GM19099 (cell line): ENCODE data around the gene FRMD1.

ENCODE experiments used
- POLR2A ChIP-seq: IDR thresholded peaks from 3 replicates; pipeline ENCODE4 v1.6.1; 2011; ENCODE audit warnings: low read depth; ENCODE audit not compliant: insufficient read length; ENCODE audit errors: extremely low read depth

FRMD1 gene

GRCh38 chr6:168029459-168030217, 49.4 kb downstream of the FRMD1 start:
- TF ChIP-seq POLR2A = no peak

DNA sequence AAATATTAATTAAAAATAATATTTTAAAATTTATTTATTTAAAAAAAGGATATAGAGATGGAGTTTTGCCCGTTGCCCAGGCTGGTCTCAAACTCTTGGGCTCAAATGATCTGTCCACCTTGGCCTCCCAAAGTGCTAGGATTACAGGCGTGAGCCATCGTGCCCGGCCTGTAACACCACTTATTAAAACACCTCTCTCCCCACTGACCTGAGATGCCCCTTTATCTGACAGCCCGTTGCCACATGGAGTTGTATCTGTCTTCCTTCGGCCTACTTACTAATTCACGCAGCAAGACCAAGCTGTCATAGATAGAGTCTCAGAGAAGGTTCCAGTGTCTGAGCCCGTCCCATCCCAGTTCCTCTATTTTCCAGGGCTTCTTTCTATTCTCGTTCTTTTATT, 50.8 kb downstream of the FRMD1 start:
- no peak for TF ChIP-seq POLR2A

DNA sequence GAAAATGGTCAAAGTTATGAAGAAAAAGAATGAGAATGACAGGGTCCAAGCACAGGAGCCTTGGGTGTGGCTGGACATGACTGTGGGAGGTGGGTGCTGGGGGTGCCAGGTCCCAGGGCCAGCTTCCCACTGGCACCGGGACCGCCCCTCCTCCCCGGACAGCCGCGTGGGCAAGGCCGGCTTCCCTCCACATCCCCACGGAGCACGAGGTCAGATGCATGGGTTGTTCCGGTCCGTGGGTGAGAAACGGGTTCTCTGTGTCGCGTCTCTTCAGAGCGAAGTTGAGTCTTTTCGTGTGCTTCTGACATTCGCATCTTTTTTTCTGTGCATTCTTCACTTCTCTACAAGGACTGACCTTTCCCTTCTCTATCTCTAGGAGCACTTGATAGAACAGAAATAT, 51.5 kb downstream of the FRMD1 start:
- TF ChIP-seq POLR2A = no peak

GRCh38 chr6:168026925-168027324, 52.1 kb downstream of the FRMD1 start:
- TF ChIP-seq POLR2A = no peak

GRCh38 chr6:168025831-168026710, 52.9 kb downstream of the FRMD1 start:
- TF ChIP-seq POLR2A = no peak

- TF ChIP-seq POLR2A = no peak
Measured at GRCh38 chr6:168024951-168025510, 54.0 kb downstream of the FRMD1 start.

- TF ChIP-seq POLR2A = no peak
Measured at GRCh38 chr6:168022488-168023321, 56.3 kb downstream of the FRMD1 start.

GRCh38 chr6:168021581-168021980, 57.4 kb downstream of the FRMD1 start:
- TF ChIP-seq POLR2A = no peak

- TF ChIP-seq POLR2A = no peak
Measured at GRCh38 chr6:168020242-168020641, 58.8 kb downstream of the FRMD1 start.

DNA sequence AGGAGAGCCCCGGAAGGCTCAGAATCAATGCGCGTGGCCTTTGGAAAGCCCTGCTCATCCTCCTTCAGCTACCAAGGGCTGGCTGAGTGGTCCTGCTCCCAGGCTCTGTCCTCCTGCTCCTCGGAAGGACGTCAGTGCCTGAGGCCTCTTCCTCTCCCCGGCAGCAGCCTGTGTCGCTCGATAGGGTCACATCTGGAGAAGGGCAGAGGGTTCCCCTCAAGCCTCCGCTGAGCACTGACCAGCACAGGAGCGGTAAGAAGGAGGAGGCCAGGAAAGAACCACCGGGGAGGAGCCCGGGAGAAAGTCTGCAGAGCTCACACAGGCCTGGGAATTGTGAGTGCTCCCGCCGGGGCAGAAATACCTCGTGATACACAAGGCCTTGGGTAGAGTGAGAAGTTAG, 60.3 kb downstream of the FRMD1 start:
- no peak for TF ChIP-seq POLR2A

DNA sequence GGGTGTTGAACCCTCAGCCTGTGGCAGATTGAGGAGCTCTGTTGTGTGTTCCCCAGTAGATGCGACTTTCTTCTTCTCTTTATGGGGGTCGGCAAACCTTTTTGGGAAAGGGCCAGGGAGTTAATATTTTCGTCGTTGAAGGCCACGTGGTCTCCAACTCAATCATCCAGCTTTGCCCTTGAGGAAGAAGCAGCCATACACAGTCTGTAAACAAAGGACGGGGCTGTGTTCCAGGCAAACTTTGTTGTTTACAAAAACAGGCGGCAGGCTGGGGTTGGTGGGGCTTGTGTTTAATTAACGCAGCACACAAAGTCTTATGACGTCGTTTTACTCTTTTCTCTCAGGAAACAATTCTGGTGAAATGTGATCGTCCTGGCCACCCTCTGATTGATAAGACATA, 61.4 kb downstream of the FRMD1 start:
- no peak for TF ChIP-seq POLR2A

DNA sequence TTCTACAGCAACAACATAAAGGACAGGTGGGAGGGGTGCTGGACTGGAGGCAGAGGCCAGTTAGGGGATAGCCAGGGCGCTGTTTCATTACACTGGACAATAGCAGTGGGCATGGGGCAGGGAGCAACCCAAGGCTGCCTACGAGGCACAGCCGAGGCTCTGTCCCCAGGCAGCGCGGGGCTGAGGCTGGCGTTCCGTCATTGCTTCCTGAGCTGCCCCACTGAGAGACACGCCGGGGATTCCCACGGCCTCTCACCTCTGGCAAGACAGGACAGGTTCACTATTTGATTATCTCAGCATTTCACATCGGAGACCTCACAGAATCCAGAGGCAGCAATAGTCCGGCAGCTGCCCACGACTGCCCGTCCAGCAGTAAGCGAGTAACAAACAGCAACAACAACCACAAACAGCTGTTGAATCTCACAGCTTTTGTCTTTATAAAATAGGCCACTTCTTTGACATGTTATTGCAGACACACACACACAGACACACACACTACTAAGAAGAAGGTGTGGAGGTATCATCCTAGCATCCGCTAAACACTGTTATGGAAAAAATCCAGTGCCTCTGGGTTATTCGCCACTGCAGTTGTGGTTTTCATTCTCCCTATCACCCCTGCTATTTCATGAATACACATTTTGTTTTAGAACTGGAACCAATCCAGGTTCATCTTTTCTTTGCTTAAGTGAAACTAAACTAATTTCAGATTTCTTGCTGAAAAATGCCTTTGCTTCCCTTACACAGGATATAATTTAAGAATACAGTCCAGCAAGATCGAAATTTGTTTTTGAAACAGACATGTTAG, 62.1 kb downstream of the FRMD1 start:
- no peak for TF ChIP-seq POLR2A

GRCh38 chr6:168016176-168016620, 62.8 kb downstream of the FRMD1 start:
- no peak for TF ChIP-seq POLR2A
